KOPT-K1 (cell line): ENCODE measurements around the gene NHSL2.

Experiments
- H3K27ac ChIP-seq: fragments of 200-600 bp; sonication (generic); 2 replicates; pipeline ENCODE4 v1.5.1; 2016; ENCODE audit warnings: antibody characterized with exemption, mild to moderate bottlenecking, low read depth, low read length; ENCODE audit not compliant: poor library complexity, severe bottlenecking
- H3K36me3 ChIP-seq: fragments of 200-600 bp; sonication (generic); 2 replicates; pipeline ENCODE4 v1.5.1; 2017; ENCODE audit warnings: antibody characterized with exemption, mild to moderate bottlenecking, low read length, moderate library complexity; ENCODE audit not compliant: insufficient read depth
- H3K9me3 ChIP-seq: fragments of 200-600 bp; sonication (generic); 2 replicates; pipeline ENCODE4 v1.5.1; 2017; ENCODE audit warnings: antibody characterized with exemption, low read length, mild to moderate bottlenecking; ENCODE audit not compliant: insufficient read depth, poor library complexity, severe bottlenecking

NHSL2 gene

DNA sequence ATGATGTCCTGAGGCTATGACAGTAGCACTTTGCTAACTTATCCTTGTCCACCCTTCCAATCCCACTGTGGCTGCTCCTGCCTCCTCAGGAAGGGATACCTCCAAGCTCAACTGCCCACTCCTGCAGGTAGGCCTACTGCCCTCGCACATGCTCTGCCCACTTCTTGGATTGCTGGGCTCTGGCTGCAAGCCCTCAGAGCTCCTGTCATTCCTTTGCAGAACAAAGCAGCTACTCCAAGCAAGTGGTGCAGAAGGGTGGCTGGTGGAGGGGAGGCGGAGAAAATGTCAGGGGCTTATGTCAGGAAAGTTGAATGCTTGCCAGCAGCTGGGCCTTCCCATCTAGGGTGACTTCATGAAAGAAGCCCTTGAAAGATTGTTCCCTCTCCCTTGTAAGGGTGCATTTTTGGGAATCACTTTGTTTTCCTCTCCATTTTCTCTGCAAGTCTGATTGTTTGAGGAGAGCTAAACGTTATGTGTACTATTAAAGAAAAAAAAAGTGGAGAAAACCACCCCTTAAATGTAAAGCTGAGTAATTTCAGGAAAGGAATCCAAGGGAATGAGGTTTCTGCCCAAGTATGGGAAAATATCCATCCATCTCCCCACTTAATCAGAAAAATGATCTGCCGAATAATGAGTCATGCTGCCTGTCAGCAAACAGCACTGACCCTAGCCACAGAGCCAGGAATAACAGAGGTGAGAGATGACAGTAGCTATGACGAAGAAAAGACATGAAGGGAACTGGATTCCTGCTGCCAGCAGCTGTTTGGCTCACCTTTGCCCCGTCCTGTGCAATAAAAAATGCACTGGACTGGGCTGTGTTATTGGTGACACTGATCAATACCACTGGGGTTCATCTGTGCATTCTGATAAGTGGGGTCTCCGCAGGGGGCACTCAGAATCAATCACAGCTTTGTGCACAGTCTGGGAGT, 119.1 kb downstream of the NHSL2 start:
- Histone ChIP-seq H3K9me3 (no peaks in the 10 kb centered on the region), H3K27ac (no peak overlapping the region), H3K36me3 (no peaks in the 10 kb centered on the region)

DNA sequence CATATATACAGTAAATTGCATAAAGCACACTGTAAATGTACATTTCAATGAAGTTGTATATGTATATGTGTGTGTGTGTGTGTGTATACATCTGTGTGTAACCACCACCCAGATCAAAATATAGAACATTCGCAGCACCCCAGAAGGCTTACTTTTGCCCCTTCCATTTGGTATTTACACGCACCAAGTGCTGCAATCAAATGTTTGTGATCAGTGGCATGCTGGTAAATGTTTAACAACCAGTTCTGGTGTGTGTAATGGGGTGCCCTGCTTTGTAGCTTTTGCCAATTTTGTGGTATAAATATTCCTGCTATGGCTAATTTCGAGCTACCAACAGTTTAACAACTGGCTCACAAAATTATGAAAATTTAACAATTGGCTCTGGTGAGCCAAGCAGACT, 119.8 kb downstream of the NHSL2 start:
- Histone ChIP-seq H3K27ac (no peak overlapping the region), H3K9me3 (no peaks in the 10 kb centered on the region), H3K36me3 (no peaks in the 10 kb centered on the region)

DNA sequence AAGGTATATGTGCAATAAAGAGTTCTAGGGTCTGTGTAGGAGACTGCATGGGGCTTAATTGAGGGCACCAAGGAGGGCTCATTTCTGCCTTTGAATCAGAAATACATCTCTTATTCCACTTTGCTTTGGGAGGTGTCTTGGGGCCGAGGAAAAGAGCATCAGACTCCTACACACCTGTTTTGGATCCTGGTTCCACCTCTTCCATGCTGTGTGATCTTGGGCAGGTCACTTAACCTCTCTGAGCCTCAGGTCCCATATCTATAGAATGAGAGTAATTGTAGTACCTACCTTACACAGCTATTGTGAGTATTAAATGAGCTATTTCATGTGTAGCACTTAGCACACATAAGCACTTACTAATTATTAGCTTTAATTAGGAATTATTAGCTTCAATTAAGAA, 120.5 kb downstream of the NHSL2 start:
- Histone ChIP-seq H3K36me3 (no peaks in the 10 kb centered on the region), H3K9me3 (no peaks in the 10 kb centered on the region), H3K27ac (no peak overlapping the region)

DNA sequence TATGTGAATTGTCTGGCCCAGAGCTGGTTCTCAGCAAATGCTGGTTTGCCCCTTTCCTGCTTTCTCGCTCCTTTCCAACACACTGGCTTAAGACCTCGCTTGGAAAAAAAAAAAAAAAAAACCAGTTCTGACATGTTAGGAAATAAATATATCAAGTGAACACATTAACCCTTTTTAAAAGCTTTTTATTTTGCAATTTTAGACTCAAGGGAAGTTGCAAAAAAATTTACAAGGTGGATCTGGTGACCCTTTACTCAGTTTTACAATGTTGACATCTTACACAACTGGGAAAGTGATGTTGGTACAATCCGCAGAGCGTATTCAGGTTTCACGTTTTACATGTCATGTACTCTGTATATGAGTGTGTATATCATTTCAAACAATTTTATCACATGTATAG, 121.0 kb downstream of the NHSL2 start:
- H3K9me3 ChIP-seq = no peaks in the 10 kb centered on the region
- H3K36me3 ChIP-seq = no peaks in the 10 kb centered on the region
- no peak overlapping the region for H3K27ac ChIP-seq

DNA sequence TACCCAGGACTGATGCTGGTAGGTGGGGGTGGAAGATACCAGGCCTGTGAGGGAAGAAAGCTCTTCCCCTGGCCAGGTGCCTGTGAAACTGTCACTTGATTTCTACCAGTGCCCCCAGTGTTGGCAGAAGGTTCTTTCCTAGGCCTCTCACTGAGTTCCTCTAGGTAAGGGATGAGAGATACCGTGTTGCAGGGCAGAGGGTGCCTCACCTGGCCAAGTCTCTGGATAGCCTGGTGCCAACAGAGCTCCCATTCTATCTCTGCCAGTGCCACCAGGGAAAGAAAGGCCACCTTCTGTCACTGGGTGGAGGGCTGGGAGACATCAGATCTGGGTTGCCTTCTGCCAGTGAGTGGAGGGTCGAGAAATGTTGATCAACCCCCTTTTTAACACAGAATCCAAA, 127.0 kb downstream of the NHSL2 start:
- Histone ChIP-seq H3K9me3 (no peaks in the 10 kb centered on the region), H3K27ac (no peak overlapping the region), H3K36me3 (no peaks in the 10 kb centered on the region)

DNA sequence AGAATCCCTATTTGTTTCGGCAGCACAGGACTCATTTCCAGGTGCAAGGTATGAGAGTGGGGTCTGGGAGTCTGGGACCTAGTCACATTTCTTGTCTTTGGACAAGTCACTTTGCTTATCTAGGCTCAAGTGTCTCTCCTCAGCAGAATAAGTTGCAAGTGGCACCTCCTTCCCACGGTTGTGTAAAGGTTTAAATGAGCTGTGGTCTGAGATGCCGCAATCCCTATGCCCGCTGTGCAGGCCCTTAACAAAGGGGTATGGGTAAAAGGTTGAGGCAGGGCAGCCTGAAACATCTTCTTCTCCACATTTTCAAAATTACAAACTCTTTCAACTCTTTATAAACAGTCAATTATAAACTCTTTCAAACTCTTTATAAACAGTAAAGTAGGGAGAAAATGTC, 127.4 kb downstream of the NHSL2 start:
- H3K27ac ChIP-seq = no peak overlapping the region
- H3K36me3 ChIP-seq = no peaks in the 10 kb centered on the region
- H3K9me3 ChIP-seq = no peaks in the 10 kb centered on the region

DNA sequence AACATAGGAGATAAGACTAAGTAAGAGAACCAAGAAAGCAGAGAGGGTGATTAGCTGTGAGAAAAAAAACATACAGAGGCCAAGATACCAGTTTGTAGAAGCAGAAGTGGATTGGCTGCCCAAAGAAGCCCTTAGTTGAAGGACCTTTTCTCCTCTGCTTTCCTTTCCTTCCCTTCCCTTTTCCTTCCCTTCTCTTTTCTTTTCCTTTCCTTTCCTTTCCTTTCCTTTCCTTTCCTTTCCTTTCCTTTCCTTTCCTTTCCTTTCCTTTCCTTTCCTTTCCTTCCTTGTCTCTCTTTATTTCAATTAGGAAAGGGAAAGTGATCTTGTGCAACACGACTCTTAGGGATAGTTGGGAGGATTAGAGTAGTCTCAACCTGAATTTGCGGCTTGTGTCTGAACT, 128.2 kb downstream of the NHSL2 start:
- Histone ChIP-seq H3K9me3 (no peaks in the 10 kb centered on the region), H3K36me3 (no peaks in the 10 kb centered on the region), H3K27ac (no peak overlapping the region)

DNA sequence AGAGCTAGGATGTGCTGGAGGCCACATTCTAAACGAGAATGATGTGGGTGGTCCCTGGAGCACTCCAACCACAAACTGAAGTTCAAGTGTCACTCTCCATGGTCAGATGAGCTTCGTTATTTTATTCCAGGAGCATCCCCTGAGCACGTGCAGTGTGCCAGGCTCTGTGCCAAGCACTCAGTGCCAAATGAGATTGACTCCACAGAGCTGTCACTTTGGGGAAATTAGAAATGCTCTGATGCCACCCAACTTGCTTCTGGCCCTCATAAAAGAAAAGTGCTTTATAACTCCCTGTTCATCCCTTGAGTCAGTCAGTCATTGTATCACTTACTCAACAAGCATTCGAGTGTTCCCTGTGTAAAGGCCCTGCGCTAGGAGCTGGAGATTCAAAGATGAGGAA, 129.9 kb downstream of the NHSL2 start:
- H3K27ac ChIP-seq = no peak overlapping the region
- H3K9me3 ChIP-seq = no peaks in the 10 kb centered on the region
- no peaks in the 10 kb centered on the region for H3K36me3 ChIP-seq

DNA sequence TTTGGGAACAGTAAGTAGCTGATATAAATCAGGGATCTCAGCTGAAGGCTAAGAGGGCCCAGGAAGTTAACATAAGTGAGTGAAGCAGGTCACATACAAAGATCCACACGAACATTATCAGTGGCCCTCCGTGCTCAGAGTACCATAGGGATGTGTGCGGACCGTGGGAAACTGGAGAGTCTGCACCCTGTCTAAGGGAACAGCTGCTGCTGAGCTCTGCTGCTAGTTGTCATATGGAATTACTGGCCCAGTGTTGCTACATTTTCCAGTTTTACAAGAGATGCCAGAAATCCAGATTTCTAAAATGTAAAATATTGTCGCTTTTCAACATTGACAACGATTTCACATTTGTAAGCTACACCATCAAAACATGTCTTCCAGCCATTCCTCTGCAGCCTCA, 130.5 kb downstream of the NHSL2 start:
- no peaks in the 10 kb centered on the region for H3K36me3 ChIP-seq
- H3K27ac ChIP-seq = no peak overlapping the region
- H3K9me3 ChIP-seq = no peaks in the 10 kb centered on the region

DNA sequence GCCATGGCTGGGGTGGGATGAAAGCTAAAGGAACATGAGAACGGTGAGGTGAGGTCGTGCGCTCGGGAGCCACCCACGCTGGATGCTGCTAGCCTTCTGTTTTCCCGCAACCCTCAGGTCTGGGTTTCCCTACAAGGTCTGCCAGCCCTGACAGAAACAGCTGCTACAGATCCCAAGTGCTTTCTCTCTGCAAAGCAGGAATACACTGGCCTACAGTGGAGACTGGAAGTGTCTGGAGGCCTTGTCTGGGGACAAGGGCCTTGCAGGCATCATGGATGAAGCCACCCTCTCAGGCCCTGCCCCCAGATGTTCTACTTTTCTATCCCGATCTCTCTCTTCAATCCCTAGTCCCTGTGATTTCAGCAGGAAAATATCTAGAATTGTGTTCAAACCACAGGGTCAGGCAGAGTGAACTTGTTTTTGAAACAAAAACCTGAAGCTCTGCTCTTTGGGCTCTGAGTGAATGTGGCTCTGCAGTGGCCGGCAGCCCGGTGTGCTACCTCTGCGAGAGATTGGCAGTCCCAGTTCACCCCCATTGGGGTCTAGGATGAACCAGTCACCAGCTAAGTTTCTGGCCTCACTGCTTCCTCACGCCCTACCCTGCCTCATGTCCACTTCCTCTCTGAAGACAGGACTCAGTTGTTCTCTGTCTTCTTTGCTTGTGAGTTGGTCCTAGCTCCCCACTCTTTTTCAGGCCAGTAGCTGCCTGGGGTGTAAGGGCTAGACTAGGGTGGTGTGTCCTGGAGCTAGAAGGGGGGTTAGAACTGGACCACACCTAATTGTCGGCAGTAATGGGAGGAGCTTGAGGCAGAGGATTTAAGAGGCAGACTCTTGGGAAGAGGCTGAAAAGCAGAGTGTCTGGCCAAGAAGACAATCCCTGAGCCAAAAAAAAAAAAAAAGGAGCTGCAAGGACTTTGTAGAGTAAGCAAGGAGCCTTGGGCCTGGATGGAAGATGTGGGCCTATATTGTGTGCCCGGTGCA, 131.5 kb downstream of the NHSL2 start:
- no peaks in the 10 kb centered on the region for H3K9me3 ChIP-seq
- no peak overlapping the region for H3K27ac ChIP-seq
- H3K36me3 ChIP-seq = no peaks in the 10 kb centered on the region

DNA sequence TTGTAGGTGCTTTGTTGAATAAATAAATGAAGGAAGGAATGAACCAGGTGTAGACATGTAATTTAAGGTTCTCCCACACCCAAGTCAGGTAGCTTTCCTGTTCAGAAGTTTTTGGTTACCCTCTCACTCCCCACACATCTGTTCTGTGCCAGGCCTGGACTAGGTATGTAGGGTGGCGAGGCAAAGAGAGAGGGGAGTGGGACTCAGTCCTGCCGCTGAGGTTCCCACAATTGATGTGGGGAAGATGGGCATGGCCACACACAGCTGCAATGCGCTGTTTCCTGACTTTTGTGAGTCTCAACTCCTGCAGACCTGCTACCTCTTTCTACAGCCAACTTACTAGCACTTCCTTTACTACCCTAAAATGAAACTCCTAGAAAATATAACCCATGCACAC, 132.2 kb downstream of the NHSL2 start:
- H3K9me3 ChIP-seq = no peaks in the 10 kb centered on the region
- no peak overlapping the region for H3K27ac ChIP-seq

DNA sequence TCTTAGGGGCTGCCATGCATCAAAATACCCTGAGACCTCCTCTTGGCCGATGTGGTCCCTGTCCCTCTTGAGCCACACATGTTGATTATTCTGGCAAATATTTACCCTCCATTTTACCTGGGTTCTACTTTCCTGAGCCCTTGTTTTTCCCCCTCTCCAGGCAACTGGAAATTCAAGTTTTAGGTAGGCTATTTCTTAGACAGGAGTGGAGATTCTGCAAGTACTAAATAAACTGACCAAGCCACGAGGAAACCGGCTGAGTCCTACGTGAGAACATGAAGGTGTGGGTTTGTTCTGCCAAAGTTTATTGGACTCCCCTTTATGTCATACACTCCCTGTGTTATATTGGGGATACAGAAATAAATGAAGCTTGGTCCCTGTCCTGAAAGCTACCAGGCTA, 133.0 kb downstream of the NHSL2 start:
- Histone ChIP-seq H3K27ac (no peak overlapping the region), H3K36me3 (no peaks in the 10 kb centered on the region), H3K9me3 (no peaks in the 10 kb centered on the region)

More for the DNA sequence above, 132.2 kb downstream of the NHSL2 start:
- H3K36me3 ChIP-seq = no peaks in the 10 kb centered on the region

DNA sequence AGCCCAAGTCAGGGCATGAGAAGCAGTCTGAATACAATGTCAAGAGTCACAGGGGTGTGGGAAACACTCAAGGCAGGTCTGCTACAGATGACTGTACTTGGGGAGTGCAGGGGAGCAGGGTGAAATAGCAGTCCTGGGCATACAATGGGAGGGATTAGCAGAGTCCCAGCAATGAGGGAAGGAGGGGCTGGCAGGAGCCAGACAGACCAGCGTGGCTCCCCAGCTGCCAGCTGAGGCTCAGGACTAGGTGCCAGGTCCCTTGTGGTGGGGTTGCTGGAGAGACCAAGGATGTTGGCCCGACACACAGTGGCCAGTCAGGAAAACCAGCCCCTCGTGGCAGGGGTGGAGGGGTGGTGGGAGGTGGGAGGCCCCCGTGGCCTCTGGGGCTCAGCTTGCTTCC, 134.5 kb downstream of the NHSL2 start:
- no peak overlapping the region for H3K27ac ChIP-seq
- H3K9me3 ChIP-seq = no peaks in the 10 kb centered on the region
- no peaks in the 10 kb centered on the region for H3K36me3 ChIP-seq

DNA sequence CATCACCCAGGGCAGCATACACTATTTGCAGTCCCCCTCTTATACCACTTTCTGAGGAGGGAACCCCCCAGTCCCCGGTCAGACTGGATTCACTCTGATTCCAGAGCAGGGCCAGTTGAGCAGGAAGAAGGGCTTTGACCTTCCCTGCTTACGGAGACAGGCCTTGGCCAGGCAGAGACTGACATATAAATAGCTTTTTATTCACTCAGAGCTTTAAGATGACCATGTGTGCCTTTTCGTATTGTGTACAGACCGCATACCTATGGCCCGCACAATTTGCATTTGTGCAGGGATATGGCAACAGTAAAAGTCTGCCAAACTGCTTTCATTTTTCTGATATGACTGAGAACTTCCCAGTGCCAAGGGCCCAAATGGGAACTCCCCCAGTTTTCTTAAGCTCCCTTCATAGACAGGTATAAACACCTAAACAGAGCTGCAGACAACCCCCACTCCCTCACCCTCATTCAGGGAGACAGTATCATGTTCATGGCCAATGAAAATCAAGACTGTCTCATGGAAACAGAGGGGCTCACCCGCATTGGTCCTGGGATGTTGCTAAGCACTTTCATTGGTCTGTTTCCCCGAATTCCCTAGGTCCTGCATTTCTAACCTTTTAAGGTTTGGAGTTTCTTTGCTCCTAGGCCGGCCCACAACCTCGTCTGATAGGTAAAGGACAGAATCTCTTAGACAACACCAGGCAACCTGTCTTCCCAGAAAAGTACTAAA, 135.1 kb downstream of the NHSL2 start:
- no peaks in the 10 kb centered on the region for H3K36me3 ChIP-seq
- H3K9me3 ChIP-seq = no peaks in the 10 kb centered on the region
- no peak overlapping the region for H3K27ac ChIP-seq

DNA sequence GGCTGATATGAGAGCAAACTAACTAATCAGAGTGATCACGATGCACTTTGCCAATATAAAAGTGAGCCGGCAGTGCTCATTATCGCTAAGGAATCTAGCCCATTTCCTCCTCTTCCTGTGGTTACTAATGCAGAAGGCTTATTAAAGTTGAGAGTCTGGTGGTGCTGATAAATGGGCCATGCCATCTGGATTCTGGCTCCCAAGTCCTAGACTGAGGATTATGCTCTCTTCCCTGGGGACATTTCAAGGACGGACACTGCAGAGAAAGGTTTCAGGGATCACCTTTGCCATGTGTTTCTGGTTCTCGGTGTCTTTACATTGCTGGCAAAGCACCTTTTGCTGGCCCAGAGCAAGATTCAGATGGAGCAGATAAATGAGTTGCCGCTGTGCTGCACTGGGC, 135.8 kb downstream of the NHSL2 start:
- H3K9me3 ChIP-seq = no peaks in the 10 kb centered on the region
- no peaks in the 10 kb centered on the region for H3K36me3 ChIP-seq
- H3K27ac ChIP-seq = no peak overlapping the region
